WTC11 (cell line): ENCODE measurements around the gene OGA. TPM values are rescaled to one million over a fixed set of nuclear protein-coding genes. Genes with fewer than 3 reads are reported as not detected.

ENCODE experiments used
- ATAC-seq: fragments of 200-7000 bp; cut with Tn5 transposase; 2 replicates; pipeline ENCODE4 v1.10.0; 2021; ENCODE audit warnings: mild to moderate bottlenecking, moderate library complexity
- CTCF ChIA-PET: fragments of 300-600 bp; sonication (Branson Sonifier 250); formaldehyde crosslinking; loops from one replicate; lab custom pipeline; 2021; ENCODE audit warnings: antibody characterized with exemption; lab: Charles Lee
- POLR2A ChIA-PET: fragments of 350-600 bp; sonication (Branson Sonifier 250); formaldehyde crosslinking; loops from one replicate; lab custom pipeline; 2021; ENCODE audit warnings: antibody characterized with exemption; lab: Charles Lee
- DNase-seq: peaks from one replicate; pipeline ENCODE4 v3.0.0; 2021; ENCODE audit warnings: low spot score
- H3K27ac Mint-ChIP-seq: 2 replicates; pipeline ENCODE4 v1.8.0; 2021; ENCODE audit warnings: mixed read lengths
- H3K27me3 Mint-ChIP-seq: 2 replicates; pipeline ENCODE4 v1.8.0; 2021; ENCODE audit warnings: low read depth, mild to moderate bottlenecking, moderate library complexity, mixed read lengths
- H3K36me3 Mint-ChIP-seq: 2 replicates; pipeline ENCODE4 v1.8.0; 2021; ENCODE audit warnings: mixed read lengths
- H3K4me1 Mint-ChIP-seq: 2 replicates; pipeline ENCODE4 v1.8.0; 2022; ENCODE audit warnings: mixed read lengths
- H3K4me3 Mint-ChIP-seq: 2 replicates; pipeline ENCODE4 v1.8.0; 2021; ENCODE audit warnings: mild to moderate bottlenecking, moderate library complexity, mixed read lengths
- H3K9me3 Mint-ChIP-seq: 2 replicates; pipeline ENCODE4 v1.8.0; 2021; ENCODE audit warnings: mixed read lengths
- ESRRA ChIP-seq: sonication (generic); formaldehyde crosslinking; IDR thresholded peaks from 2 replicates; pipeline ENCODE4 v1.8.1; 2022; ENCODE audit warnings: mild to moderate bottlenecking, missing genetic modification reagents, borderline replicate concordance
- FOXK1 ChIP-seq: sonication (generic); formaldehyde crosslinking; IDR thresholded peaks from 2 replicates; pipeline ENCODE4 v1.8.0; 2022; ENCODE audit warnings: mild to moderate bottlenecking, moderate library complexity, missing genetic modification reagents
- IRF2 ChIP-seq: sonication (generic); formaldehyde crosslinking; IDR thresholded peaks from 2 replicates; pipeline ENCODE4 v1.8.0; 2022; ENCODE audit warnings: low read depth, missing genetic modification reagents, borderline replicate concordance
- JAZF1 ChIP-seq: fragments of 250-450 bp; sonication (Bioruptor Pico); IDR thresholded peaks from 2 replicates; pipeline ENCODE4 v1.9.0; 2021; ENCODE audit warnings: moderate library complexity, mild to moderate bottlenecking, inconsistent platforms
- KAT7 ChIP-seq: sonication (generic); formaldehyde crosslinking; IDR thresholded peaks from 2 replicates; pipeline ENCODE4 v1.8.1; 2023; ENCODE audit warnings: missing genetic modification reagents, mild to moderate bottlenecking, borderline replicate concordance
- NFYB ChIP-seq: sonication (generic); formaldehyde crosslinking; conservative IDR thresholded peaks from 2 replicates; pipeline ENCODE4 v1.8.0; 2022; ENCODE audit warnings: low read depth, missing genetic modification reagents
- NR2C2 ChIP-seq: sonication (generic); formaldehyde crosslinking; IDR thresholded peaks from 2 replicates; pipeline ENCODE4 v1.8.0; 2022; ENCODE audit warnings: mild to moderate bottlenecking, missing genetic modification reagents
- ZNF219 ChIP-seq: sonication (generic); formaldehyde crosslinking; IDR thresholded peaks from 2 replicates; pipeline ENCODE4 v1.8.0; 2023; ENCODE audit warnings: missing genetic modification reagents, mild to moderate bottlenecking, borderline replicate concordance
- total RNA-seq: library from RNA; stranded (reverse); gene quantifications from 3 replicates; pipeline ENCODE4 v1.2.3, GENCODE V29; 2021
- TF ChIP-seq, protein P1 (sequence below): sonication (generic); formaldehyde crosslinking; IDR thresholded peaks from 2 replicates; pipeline ENCODE4 v1.8.0; 2022; ENCODE audit warnings: mild to moderate bottlenecking, missing genetic modification reagents
- TF ChIP-seq, protein P2 (sequence below): sonication (generic); formaldehyde crosslinking; IDR thresholded peaks from 2 replicates; pipeline ENCODE4 v1.8.0; 2022; ENCODE audit warnings: mild to moderate bottlenecking, missing genetic modification reagents
- TF ChIP-seq, protein P3 (sequence below): sonication (generic); formaldehyde crosslinking; IDR thresholded peaks from 2 replicates; pipeline ENCODE4 v1.8.0; 2023; ENCODE audit warnings: missing genetic modification reagents, mild to moderate bottlenecking, borderline replicate concordance
- TF ChIP-seq, protein P4 (sequence below): sonication (generic); formaldehyde crosslinking; IDR thresholded peaks from 2 replicates; pipeline ENCODE4 v1.8.1; 2023; ENCODE audit warnings: mild to moderate bottlenecking, missing genetic modification reagents
- TF ChIP-seq, protein P5 (sequence below): fragments of 250-450 bp; sonication (Bioruptor Pico); conservative IDR thresholded peaks from 2 replicates; pipeline ENCODE4 v1.9.0; 2021; ENCODE audit warnings: mild to moderate bottlenecking
- TF ChIP-seq, protein P6 (sequence below): sonication (generic); formaldehyde crosslinking; IDR thresholded peaks from 2 replicates; pipeline ENCODE4 v1.8.1; 2022; ENCODE audit warnings: missing genetic modification reagents, borderline replicate concordance
- TF ChIP-seq, protein P7 (sequence below): sonication (generic); formaldehyde crosslinking; IDR thresholded peaks from 2 replicates; pipeline ENCODE4 v1.8.1; 2023; ENCODE audit warnings: mild to moderate bottlenecking, missing genetic modification reagents, moderate library complexity
- TF ChIP-seq, protein P8 (sequence below): fragments of 250-450 bp; sonication (Bioruptor Pico); IDR thresholded peaks from 2 replicates; pipeline ENCODE4 v2.1.2; 2022; ENCODE audit warnings: mild to moderate bottlenecking, moderate library complexity

The OGA gene
- total RNA-seq, 1 experiment from 2014 or later, result 111 TPM

DNA sequence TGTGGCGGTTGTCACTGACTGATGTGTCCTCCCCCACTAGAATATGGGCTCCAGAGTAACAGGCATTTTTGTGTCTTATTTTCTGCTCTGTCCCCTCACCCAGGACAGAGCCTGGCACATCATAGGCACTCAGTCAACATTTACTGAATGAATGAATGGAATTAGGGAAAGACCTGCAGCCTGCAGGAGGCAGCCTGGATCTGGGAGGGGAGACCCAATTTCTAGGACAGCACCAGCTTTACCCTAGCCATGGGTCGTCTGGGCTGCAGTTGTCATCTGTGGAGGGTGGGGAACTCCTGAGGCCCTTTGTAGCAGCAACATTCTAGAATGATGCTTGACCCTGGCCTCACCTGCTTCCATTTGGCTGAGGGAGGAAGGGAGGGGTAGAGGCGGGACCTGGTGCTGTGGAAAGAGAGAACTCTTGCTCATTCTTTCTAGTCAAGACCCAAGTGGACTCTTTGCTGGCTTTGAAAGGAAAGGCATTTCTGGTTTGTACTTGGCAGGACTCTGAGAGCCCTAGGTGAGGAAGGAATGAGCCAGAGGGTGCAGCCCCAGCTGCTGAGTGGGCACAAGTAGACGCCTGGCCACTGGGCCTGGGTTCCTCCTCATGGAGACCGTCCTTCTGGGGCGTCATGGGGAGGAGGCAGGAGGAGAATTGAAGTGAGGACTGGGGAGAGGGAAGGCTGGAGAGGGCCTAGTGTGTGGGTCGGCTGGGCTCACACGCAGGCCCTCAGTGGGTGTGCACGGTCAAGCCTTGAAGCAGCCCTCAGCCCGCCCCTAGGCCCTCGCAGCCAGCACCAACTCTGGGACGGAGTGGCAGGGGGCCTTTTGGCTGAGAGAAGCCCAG is 51.3 kb downstream of the OGA start (continued):
- TF ChIP-seq, protein P1, sequence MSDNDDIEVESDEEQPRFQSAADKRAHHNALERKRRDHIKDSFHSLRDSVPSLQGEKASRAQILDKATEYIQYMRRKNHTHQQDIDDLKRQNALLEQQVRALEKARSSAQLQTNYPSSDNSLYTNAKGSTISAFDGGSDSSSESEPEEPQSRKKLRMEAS (CRISPR knock-in tag), result no peak
- TF ChIP-seq JAZF1, result no peak
- no peak for TF ChIP-seq ZNF219 (CRISPR knock-in tag)
- TF ChIP-seq, protein P2, sequence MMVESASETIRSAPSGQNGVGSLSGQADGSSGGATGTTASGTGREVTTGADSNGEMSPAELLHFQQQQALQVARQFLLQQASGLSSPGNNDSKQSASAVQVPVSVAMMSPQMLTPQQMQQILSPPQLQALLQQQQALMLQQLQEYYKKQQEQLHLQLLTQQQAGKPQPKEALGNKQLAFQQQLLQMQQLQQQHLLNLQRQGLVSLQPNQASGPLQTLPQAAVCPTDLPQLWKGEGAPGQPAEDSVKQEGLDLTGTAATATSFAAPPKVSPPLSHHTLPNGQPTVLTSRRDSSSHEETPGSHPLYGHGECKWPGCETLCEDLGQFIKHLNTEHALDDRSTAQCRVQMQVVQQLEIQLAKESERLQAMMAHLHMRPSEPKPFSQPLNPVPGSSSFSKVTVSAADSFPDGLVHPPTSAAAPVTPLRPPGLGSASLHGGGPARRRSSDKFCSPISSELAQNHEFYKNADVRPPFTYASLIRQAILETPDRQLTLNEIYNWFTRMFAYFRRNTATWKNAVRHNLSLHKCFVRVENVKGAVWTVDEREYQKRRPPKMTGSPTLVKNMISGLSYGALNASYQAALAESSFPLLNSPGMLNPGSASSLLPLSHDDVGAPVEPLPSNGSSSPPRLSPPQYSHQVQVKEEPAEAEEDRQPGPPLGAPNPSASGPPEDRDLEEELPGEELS (CRISPR knock-in tag), result no peak
- TF ChIP-seq IRF2 (CRISPR knock-in tag), result no peak
- TF ChIP-seq, protein P3, sequence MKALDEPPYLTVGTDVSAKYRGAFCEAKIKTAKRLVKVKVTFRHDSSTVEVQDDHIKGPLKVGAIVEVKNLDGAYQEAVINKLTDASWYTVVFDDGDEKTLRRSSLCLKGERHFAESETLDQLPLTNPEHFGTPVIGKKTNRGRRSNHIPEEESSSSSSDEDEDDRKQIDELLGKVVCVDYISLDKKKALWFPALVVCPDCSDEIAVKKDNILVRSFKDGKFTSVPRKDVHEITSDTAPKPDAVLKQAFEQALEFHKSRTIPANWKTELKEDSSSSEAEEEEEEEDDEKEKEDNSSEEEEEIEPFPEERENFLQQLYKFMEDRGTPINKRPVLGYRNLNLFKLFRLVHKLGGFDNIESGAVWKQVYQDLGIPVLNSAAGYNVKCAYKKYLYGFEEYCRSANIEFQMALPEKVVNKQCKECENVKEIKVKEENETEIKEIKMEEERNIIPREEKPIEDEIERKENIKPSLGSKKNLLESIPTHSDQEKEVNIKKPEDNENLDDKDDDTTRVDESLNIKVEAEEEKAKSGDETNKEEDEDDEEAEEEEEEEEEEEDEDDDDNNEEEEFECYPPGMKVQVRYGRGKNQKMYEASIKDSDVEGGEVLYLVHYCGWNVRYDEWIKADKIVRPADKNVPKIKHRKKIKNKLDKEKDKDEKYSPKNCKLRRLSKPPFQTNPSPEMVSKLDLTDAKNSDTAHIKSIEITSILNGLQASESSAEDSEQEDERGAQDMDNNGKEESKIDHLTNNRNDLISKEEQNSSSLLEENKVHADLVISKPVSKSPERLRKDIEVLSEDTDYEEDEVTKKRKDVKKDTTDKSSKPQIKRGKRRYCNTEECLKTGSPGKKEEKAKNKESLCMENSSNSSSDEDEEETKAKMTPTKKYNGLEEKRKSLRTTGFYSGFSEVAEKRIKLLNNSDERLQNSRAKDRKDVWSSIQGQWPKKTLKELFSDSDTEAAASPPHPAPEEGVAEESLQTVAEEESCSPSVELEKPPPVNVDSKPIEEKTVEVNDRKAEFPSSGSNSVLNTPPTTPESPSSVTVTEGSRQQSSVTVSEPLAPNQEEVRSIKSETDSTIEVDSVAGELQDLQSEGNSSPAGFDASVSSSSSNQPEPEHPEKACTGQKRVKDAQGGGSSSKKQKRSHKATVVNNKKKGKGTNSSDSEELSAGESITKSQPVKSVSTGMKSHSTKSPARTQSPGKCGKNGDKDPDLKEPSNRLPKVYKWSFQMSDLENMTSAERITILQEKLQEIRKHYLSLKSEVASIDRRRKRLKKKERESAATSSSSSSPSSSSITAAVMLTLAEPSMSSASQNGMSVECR (CRISPR knock-in tag), result no peak
- TF ChIP-seq, protein P4, sequence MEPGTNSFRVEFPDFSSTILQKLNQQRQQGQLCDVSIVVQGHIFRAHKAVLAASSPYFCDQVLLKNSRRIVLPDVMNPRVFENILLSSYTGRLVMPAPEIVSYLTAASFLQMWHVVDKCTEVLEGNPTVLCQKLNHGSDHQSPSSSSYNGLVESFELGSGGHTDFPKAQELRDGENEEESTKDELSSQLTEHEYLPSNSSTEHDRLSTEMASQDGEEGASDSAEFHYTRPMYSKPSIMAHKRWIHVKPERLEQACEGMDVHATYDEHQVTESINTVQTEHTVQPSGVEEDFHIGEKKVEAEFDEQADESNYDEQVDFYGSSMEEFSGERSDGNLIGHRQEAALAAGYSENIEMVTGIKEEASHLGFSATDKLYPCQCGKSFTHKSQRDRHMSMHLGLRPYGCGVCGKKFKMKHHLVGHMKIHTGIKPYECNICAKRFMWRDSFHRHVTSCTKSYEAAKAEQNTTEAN (CRISPR knock-in tag), result no peak
- TF ChIP-seq, protein P5, sequence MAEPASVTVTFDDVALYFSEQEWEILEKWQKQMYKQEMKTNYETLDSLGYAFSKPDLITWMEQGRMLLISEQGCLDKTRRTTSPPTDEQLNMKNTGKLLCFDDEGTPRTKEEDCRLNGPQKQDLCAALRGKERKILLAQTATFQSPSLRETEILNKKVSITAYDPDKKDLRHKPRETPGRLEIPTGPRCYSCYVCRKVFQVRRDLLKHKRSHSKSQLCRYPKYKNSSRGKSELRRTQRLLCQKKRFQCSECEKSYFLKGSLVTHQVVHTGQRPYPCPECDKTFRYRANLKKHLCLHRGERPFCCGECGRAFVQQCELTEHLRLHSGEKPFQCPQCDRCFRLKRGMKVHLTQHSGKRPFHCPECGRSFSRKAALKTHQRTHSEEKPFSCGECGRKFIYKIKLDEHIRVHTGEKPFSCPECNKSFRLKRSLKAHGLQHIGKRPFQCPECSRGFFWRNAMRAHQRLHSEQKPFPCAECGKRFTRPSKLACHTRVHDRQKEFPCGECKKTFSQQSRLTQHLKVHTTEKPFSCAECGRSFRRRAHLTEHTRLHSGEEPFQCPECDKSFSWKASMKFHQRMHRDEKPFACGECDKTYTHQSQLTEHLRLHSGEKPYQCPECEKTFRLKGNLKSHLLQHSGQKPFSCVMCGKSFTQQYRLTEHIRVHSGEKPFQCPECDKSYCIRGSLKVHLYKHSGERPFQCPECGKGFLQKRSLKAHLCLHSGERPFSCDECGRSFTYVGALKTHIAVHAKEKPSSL (CRISPR knock-in tag), result no peak
- no peak for TF ChIP-seq NFYB
- no peak for TF ChIP-seq NR2C2 (CRISPR knock-in tag)
- no peak for TF ChIP-seq ESRRA

DNA sequence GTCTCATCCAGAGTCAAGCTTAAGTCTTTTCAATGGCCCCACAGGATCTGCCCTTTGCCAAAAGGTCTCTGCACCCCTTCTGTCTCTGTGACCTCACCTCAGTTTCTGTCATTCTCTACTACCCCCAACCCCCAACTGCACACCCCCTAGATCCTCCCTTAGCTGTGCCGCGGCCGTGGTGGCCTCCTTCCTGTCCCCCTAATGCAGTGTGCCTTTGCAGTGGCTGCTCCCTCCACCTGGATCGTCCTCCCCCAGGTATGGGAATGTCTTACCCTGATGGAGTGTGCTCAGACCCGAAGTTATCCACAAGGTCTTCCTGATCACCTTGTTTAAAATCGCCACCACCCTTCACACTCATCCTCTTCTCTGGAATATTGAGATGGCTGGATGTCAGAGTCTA is 51.9 kb downstream of the OGA start:
- CTCF ChIA-PET, result interaction anchor here (0.7 kb wide), 1 partner anchor 8 kb away, joined by 3 read pairs; no protein-coding TSS in a partner anchor
- no peaks in the 10 kb centered on the region for H3K9me3 Mint-ChIP-seq
- DNase-seq (no peak), ATAC-seq (no peak)
- H3K27ac Mint-ChIP-seq, result no peak overlapping the region
- H3K27me3 Mint-ChIP-seq, result no peaks in the 10 kb centered on the region; the same call in none of the 2 replicates
- POLR2A ChIA-PET, result no interaction called here
- H3K4me1 Mint-ChIP-seq, result peaks cover 2% of the 10 kb centered on the region
- no peaks in the 10 kb centered on the region for H3K36me3 Mint-ChIP-seq
- no peak overlapping the region for H3K4me3 Mint-ChIP-seq
- TF ChIP-seq, protein P2 (CRISPR knock-in tag), result no peak
- TF ChIP-seq, protein P6, sequence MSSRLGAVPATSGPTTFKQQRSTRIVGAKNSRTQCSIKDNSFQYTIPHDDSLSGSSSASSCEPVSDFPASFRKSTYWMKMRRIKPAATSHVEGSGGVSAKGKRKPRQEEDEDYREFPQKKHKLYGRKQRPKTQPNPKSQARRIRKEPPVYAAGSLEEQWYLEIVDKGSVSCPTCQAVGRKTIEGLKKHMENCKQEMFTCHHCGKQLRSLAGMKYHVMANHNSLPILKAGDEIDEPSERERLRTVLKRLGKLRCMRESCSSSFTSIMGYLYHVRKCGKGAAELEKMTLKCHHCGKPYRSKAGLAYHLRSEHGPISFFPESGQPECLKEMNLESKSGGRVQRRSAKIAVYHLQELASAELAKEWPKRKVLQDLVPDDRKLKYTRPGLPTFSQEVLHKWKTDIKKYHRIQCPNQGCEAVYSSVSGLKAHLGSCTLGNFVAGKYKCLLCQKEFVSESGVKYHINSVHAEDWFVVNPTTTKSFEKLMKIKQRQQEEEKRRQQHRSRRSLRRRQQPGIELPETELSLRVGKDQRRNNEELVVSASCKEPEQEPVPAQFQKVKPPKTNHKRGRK, result no peak
- TF ChIP-seq FOXK1 (CRISPR knock-in tag) (no peak), KAT7 (CRISPR knock-in tag) (no peak)
- TF ChIP-seq, protein P7, sequence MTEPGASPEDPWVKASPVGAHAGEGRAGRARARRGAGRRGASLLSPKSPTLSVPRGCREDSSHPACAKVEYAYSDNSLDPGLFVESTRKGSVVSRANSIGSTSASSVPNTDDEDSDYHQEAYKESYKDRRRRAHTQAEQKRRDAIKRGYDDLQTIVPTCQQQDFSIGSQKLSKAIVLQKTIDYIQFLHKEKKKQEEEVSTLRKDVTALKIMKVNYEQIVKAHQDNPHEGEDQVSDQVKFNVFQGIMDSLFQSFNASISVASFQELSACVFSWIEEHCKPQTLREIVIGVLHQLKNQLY, result no peak
- TF ChIP-seq, protein P8, sequence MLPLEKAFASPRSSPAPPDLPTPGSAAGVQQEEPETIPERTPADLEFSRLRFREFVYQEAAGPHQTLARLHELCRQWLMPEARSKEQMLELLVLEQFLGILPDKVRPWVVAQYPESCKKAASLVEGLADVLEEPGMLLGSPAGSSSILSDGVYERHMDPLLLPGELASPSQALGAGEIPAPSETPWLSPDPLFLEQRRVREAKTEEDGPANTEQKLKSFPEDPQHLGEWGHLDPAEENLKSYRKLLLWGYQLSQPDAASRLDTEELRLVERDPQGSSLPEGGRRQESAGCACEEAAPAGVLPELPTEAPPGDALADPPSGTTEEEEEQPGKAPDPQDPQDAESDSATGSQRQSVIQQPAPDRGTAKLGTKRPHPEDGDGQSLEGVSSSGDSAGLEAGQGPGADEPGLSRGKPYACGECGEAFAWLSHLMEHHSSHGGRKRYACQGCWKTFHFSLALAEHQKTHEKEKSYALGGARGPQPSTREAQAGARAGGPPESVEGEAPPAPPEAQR (CRISPR knock-in tag), result no peak
